ENCODE measurements around the gene MRPL44. TPM values are rescaled to one million over a fixed set of nuclear protein-coding genes. Genes with fewer than 3 reads are reported as not detected.
A peak's percentile ranks its signal among the peaks of the same experiment; 100 is the strongest.

The MRPL44 gene
- total and polyA plus RNA-seq, 2 of the 13 experiments (the other 11 are each of a cell fraction or from before 2014, with no cell fraction given) = 38.4 to 78.0 TPM

- TF ChIP-seq UBTF (CRISPR knock-in tag; IDR thresholded peaks at IDR 0.05) = peak; percentile 93
- no peak for TF ChIP-seq RBM39 (IDR thresholded peaks at IDR 0.05; ENCODE audit: low read depth, low read length, poor library complexity, severe bottlenecking)
- TF ChIP-seq ZNF34 (CRISPR knock-in tag; IDR thresholded peaks at IDR 0.05; ENCODE audit: borderline replicate concordance) = no peak
- no peak for TF ChIP-seq ZNF17 (CRISPR knock-in tag; IDR thresholded peaks at IDR 0.05)
- no peak for TF ChIP-seq NKX3-1 (CRISPR knock-in tag; IDR thresholded peaks at IDR 0.05)
- peak; percentile 84 for TF ChIP-seq ZNF781 (CRISPR knock-in tag; IDR thresholded peaks at IDR 0.05; ENCODE audit: borderline replicate concordance, not compliant biosample characterization)
- peak; percentile 73 for TF ChIP-seq HDAC1 (CRISPR knock-in tag; IDR thresholded peaks at IDR 0.05)
- TF ChIP-seq FOSL1 (CRISPR knock-in tag; IDR thresholded peaks at IDR 0.05; ENCODE audit: borderline replicate concordance) = no peak
- TF ChIP-seq ZNF20 (CRISPR knock-in tag; IDR thresholded peaks at IDR 0.05) = no peak
- TF ChIP-seq ZFP62 (CRISPR knock-in tag; IDR thresholded peaks at IDR 0.05) = no peak
- no peak for TF ChIP-seq IKZF4 (CRISPR knock-in tag; IDR thresholded peaks at IDR 0.05; ENCODE audit: borderline replicate concordance, low read depth, not compliant biosample characterization)
- TF ChIP-seq ZNF674 (CRISPR knock-in tag; IDR thresholded peaks at IDR 0.05; ENCODE audit: low read depth) = no peak
- no peak for TF ChIP-seq HMGA1 (CRISPR knock-in tag; conservative IDR thresholded peaks at IDR 0.05)
- no peak; the same call in none of the 2 replicates for TF ChIP-seq ZNF274 (CRISPR knock-in tag; IDR thresholded peaks at IDR 0.05)
- no peak for TF ChIP-seq CERS6 (CRISPR knock-in tag; IDR thresholded peaks at IDR 0.05)
- TF ChIP-seq CREBL2 (CRISPR knock-in tag; IDR thresholded peaks at IDR 0.05; ENCODE audit: borderline replicate concordance) = no peak
- no peak for TF ChIP-seq KLF12 (CRISPR knock-in tag; IDR thresholded peaks at IDR 0.05; ENCODE audit: borderline replicate concordance)
- peak; percentile 87; the same call in 1 of the 2 replicates for TF ChIP-seq MTA1 (CRISPR knock-in tag; IDR thresholded peaks at IDR 0.05; ENCODE audit: borderline replicate concordance)
- no peak for TF ChIP-seq MTERF4 (CRISPR knock-in tag; IDR thresholded peaks at IDR 0.05)
- no peak for TF ChIP-seq ZC3H13 (CRISPR knock-in tag; IDR thresholded peaks at IDR 0.05)
- TF ChIP-seq ZNF382 (CRISPR knock-in tag; IDR thresholded peaks at IDR 0.05; ENCODE audit: borderline replicate concordance) = no peak
- peak; percentile 66 for TF ChIP-seq GABPB1 (CRISPR knock-in tag; IDR thresholded peaks at IDR 0.05)
- TF ChIP-seq CENPX (CRISPR knock-in tag; IDR thresholded peaks at IDR 0.05) = no peak
- TF ChIP-seq PLSCR1 (CRISPR knock-in tag; IDR thresholded peaks at IDR 0.05; ENCODE audit: borderline replicate concordance) = no peak
- no peak for TF ChIP-seq SP5 (CRISPR knock-in tag; IDR thresholded peaks at IDR 0.05; ENCODE audit: borderline replicate concordance, low read depth)
- no peak for TF ChIP-seq XBP1 (CRISPR knock-in tag; IDR thresholded peaks at IDR 0.05)
These were observed 13.0 kb upstream of the MRPL44 start (continued) for GRCh38 chr2:223944166-223944702.

Data from HepG2 (cell line).